H1 (cell line): ENCODE data around the gene TSC22D1. TPM values are rescaled to one million over a fixed set of nuclear protein-coding genes. Genes with fewer than 3 reads are reported as not detected.

ENCODE experiments used
- BCL11A ChIP-seq, 2 experiments: IDR thresholded peaks; one replicate each; pipeline ENCODE4 v1.6.1; 2011; ENCODE audit warnings: low read depth in 2 of 2, low read length in 2 of 2, mild to moderate bottlenecking in 2 of 2
- SP2 ChIP-seq: IDR thresholded peaks from 2 replicates; pipeline ENCODE4 v1.6.1; 2012; ENCODE audit warnings: mild to moderate bottlenecking, low read length, inconsistent platforms
- SP4 ChIP-seq: IDR thresholded peaks from 2 replicates; pipeline ENCODE4 v1.6.1; 2012; ENCODE audit warnings: low read length, inconsistent platforms
- TBP ChIP-seq: IDR thresholded peaks from 2 replicates; pipeline ENCODE4 v1.6.1; 2011; ENCODE audit warnings: low read depth, low read length, improper control_type of control experiment
- polyA plus RNA-seq, 7 experiments: library from polyadenylated mRNA; depleted of rRNA in 3 of 7; stranded (reverse) in 5 of 7; unstranded in 2 of 7; fragments of >200 nt in 5 of 7; fragments of 200-250 nt in 2 of 7; gene quantifications; 1 replicate in 5 of 7; 2 replicates in 1 of 7; 4 replicates in 1 of 7; pipeline versions ENCODE4 v1.2.1 to v1.2.3, GENCODE V29; 2011 to 2013; ENCODE audit warnings: missing spikeins in 2 of 7, mixed read lengths in 2 of 7
- total RNA-seq: library from RNA; stranded (reverse); fragmentation: NEBNext Ultra II Directional; extraction: Animal tissue kit (Norgen Biotek cat#: 25700); gene quantifications from 2 replicates; pipeline ENCODE4 v1.2.1, GENCODE V29; 2021
- TF ChIP-seq, protein P1 (sequence below): IDR thresholded peaks from 2 replicates; pipeline ENCODE4 v1.6.1; 2012; ENCODE audit warnings: inconsistent platforms

The TSC22D1 gene
- total and polyA plus RNA-seq, 2 of the 8 experiments (the other 6 are each of a cell fraction or from before 2014, with no cell fraction given) = 52.6 to 80.9 TPM

DNA sequence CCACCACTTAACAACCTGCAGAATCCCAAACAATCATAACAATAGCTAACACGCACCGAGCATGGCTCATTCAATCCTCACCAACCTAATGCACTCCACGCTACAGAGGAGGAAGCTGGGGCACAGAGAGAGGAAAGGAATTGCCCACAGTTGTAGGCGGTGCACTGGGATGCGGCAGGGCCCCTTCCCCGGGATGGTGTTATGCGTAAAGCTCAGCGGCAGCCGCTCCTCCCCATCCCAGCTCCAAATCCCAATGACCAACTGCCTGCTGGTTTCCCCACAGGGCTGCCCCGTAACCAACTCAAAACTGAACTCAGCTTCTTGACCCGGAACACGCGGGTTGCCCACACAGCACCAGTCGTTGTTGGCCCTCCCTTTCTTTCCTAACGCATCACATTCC lies 160.3 kb downstream of the TSC22D1 start (continued):
- no peak for TF ChIP-seq SP2
- TF ChIP-seq BCL11A (IDR thresholded peaks at IDR 0.05; ENCODE audit: low read depth in 2 of 2, low read length in 2 of 2) = no peak
- no peak for TF ChIP-seq SP4
- TF ChIP-seq TBP = no peak
- TF ChIP-seq, protein P1, sequence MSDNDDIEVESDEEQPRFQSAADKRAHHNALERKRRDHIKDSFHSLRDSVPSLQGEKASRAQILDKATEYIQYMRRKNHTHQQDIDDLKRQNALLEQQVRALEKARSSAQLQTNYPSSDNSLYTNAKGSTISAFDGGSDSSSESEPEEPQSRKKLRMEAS = no peak
